IPS DF 19.7 (cell line): ENCODE measurements around the gene PRR14.
A peak's percentile ranks its signal among the peaks of the same experiment; 100 is the strongest.
"Not testable (repeated sequence)": the region's sequence is repeated elsewhere in the genome, so short reads cannot be mapped to it uniquely, and the experiment has no call there.

Experiments
- DNase-seq: peaks from one replicate; pipeline ENCODE4 v3.0.0-alpha.2; 2013; ENCODE audit warnings: low read depth, low spot score

PRR14 gene

GRCh38 chr16:30632454-30632853 lies 18.3 kb upstream of the PRR14 start:
- DNase-seq: not testable (repeated sequence)

GRCh38 chr16:30633526-30633925 lies 17.2 kb upstream of the PRR14 start:
- DNase-seq: no peak

GRCh38 chr16:30636599-30636998 lies 14.2 kb upstream of the PRR14 start:
- DNase-seq: no peak

GRCh38 chr16:30637139-30637538 lies 13.6 kb upstream of the PRR14 start:
- DNase-seq: not testable (repeated sequence)

GRCh38 chr16:30637944-30638343 lies 12.8 kb upstream of the PRR14 start:
- no peak for DNase-seq

GRCh38 chr16:30641378-30641982 lies 9.3 kb upstream of the PRR14 start:
- no peak for DNase-seq

GRCh38 chr16:30644334-30644830 lies 6.4 kb upstream of the PRR14 start:
- DNase-seq: no peak

- no peak for DNase-seq
Observed at GRCh38 chr16:30645727-30646126, 5.0 kb upstream of the PRR14 start.

- no peak for DNase-seq
Observed at GRCh38 chr16:30647274-30647571, 3.5 kb upstream of the PRR14 start.

- DNase-seq: no peak
Observed at GRCh38 chr16:30649725-30650368, 913 bp upstream of the PRR14 start.

- no peak for DNase-seq
Observed at GRCh38 chr16:30651124-30652004, 604 bp downstream of the PRR14 start.

GRCh38 chr16:30652005-30652296 lies 1.2 kb downstream of the PRR14 start:
- DNase-seq: no peak

GRCh38 chr16:30652718-30653117 lies 2.0 kb downstream of the PRR14 start:
- no peak for DNase-seq

- DNase-seq: no peak
Observed at GRCh38 chr16:30654856-30655255, 4.1 kb downstream of the PRR14 start.

- DNase-seq: no peak
Observed at GRCh38 chr16:30655815-30656347, 5.1 kb downstream of the PRR14 start.

GRCh38 chr16:30656388-30656787 lies 5.6 kb downstream of the PRR14 start:
- no peak for DNase-seq

GRCh38 chr16:30656974-30657865 lies 6.5 kb downstream of the PRR14 start:
- no peak for DNase-seq

GRCh38 chr16:30657866-30658730 lies 7.3 kb downstream of the PRR14 start, which contains the start of gene FBRS:
Gene FBRS (plus strand): TSS chr16:30658431. CDS start chr16:30659519, 1,088 bp downstream.
- peak; percentile 99 for DNase-seq

- DNase-seq: peak; percentile 56
Observed at GRCh38 chr16:30658731-30659506, 8.2 kb downstream of the PRR14 start.
